WERI-Rb-1 (cell line): ENCODE data around the gene TYW1.
"Not testable (repeated sequence)": the region's sequence is repeated elsewhere in the genome, so short reads cannot be mapped to it uniquely, and the experiment has no call there.

Experiments
- DNase-seq: peaks from one replicate; pipeline ENCODE4 v3.0.0-alpha.2; 2020
- H3K27ac ChIP-seq: fragments of 250-450 bp; sonication (Bioruptor Pico); 2 replicates; pipeline ENCODE4 v1.5.1; 2020; ENCODE audit warnings: mild to moderate bottlenecking, moderate library complexity
- H3K27me3 ChIP-seq: fragments of 250-450 bp; sonication (Bioruptor Pico); 2 replicates; pipeline ENCODE4 v1.5.1; 2021; ENCODE audit warnings: mild to moderate bottlenecking, low read depth, moderate library complexity; ENCODE audit not compliant: insufficient read depth, severe bottlenecking
- H3K36me3 ChIP-seq: fragments of 250-450 bp; sonication (Bioruptor Pico); 2 replicates; pipeline ENCODE4 v1.5.1; 2020; ENCODE audit warnings: mild to moderate bottlenecking, moderate library complexity
- H3K4me3 ChIP-seq: 2 replicates; pipeline ENCODE4 v1.5.1; 2011; ENCODE audit warnings: low read depth, mild to moderate bottlenecking, control low read depth, low read length
- H3K9me3 ChIP-seq: fragments of 250-450 bp; sonication (Bioruptor Pico); 2 replicates; pipeline ENCODE4 v1.5.1; 2021; ENCODE audit warnings: mild to moderate bottlenecking, moderate library complexity; ENCODE audit not compliant: severe bottlenecking
- CTCF ChIP-seq: IDR thresholded peaks from 2 replicates; pipeline ENCODE4 v1.5.1; 2011; ENCODE audit warnings: low read depth, mild to moderate bottlenecking, control low read depth, inconsistent platforms, low read length

Gene TYW1

GRCh38 chr7:67206452-67206851 is 209.8 kb downstream of the TYW1 start:
- DNase-seq, result no peak
- no peaks in the 10 kb centered on the region for H3K27me3 ChIP-seq

DNA sequence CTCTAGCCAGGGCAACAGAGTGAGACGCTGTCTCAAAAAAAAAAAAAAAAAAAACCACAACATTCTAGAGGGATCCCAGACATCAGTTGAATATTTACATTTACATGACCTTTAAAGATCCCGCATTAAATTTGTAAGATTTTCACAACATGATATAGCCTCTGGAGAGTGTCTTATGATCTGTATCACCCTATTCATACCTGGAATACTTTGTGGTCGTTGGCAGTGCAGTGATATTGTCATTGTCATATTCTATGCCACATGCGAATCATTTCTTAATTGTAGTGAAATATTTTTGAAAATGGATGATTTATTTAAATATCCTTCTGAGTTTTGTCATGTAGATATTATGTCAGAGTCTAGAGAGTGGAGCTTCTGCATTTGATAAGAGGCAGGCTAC is 212.0 kb downstream of the TYW1 start:
- H3K4me3 ChIP-seq, H3K27me3 ChIP-seq, H3K9me3 ChIP-seq, H3K27ac ChIP-seq, H3K36me3 ChIP-seq, DNase-seq: not testable (repeated sequence)

More at GRCh38 chr7:67206452-67206851, 209.8 kb downstream of the TYW1 start:
- H3K36me3 ChIP-seq, result no peaks in the 10 kb centered on the region
- H3K27ac ChIP-seq, result no peak overlapping the region
- TF ChIP-seq CTCF, result no peak
- H3K4me3 ChIP-seq, result no peak overlapping the region
- no peaks in the 10 kb centered on the region for H3K9me3 ChIP-seq

- DNase-seq, result no peak
- no peak overlapping the region for H3K27ac ChIP-seq
- no peak for TF ChIP-seq CTCF
These were observed 212.6 kb downstream of the TYW1 start for GRCh38 chr7:67209256-67209655.

DNA sequence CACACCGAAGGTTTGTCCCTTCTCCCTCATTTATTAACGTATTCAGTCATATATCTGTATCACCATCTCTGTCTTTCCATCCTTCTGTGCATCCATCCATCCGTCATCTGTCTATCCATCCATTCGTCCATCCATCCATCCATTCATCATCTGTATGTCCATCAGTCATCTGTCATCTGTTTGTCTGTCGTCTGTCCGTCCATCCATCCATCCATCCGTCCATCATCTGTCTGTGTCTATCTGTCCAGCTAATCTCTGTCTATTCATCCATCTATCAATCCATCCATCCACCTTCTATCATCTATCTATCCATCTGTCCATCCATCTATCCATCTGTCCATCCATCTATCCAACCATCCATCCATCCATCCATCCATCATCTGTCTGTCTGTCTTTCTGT is 213.9 kb downstream of the TYW1 start:
- Histone ChIP-seq H3K9me3 (no peaks in the 10 kb centered on the region), H3K27me3 (no peaks in the 10 kb centered on the region), H3K27ac (no peak overlapping the region), H3K36me3 (no peaks in the 10 kb centered on the region), H3K4me3 (no peak overlapping the region)
- no peak for DNase-seq
- no peak for TF ChIP-seq CTCF

More at GRCh38 chr7:67209256-67209655, 212.6 kb downstream of the TYW1 start:
- Histone ChIP-seq H3K27me3 (no peaks in the 10 kb centered on the region), H3K36me3 (no peaks in the 10 kb centered on the region), H3K4me3 (no peak overlapping the region), H3K9me3 (no peaks in the 10 kb centered on the region)

DNA sequence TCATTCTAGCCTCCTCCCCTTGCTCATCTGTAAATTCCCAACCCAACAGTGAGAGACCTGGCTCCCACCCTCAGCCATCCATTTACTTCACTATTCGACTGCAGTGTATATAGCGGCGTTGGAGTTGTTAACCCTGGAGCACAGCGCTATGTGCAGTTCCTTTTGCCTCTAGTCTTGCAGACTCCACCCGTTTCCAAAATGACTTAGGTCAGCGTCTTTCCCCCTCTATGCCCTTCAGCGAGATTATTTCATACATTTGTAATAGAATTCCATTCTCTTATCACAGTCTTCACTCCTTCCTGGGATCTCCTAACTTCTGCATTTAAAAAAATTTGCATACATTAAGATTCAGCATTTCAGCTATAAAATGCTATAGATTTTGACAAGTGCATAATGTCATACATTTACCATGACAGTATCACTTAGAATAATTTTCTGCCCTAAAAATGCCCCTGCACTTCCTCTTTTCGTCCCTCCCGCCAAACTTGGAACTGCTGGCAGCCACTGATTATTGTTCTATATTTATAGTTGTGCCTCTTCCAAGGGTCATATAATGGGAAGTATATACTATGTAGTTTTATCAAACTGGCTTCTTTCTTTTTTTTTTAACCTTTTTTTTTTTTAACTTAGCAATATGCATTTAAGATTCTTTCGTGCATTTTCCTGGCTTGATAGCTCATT is 215.2 kb downstream of the TYW1 start:
- not testable (repeated sequence) for H3K27ac ChIP-seq, H3K36me3 ChIP-seq, H3K9me3 ChIP-seq, H3K27me3 ChIP-seq, DNase-seq, H3K4me3 ChIP-seq

- not testable (repeated sequence) for DNase-seq, H3K27me3 ChIP-seq, H3K9me3 ChIP-seq
These were observed 216.4 kb downstream of the TYW1 start for GRCh38 chr7:67213038-67213437.

GRCh38 chr7:67223551-67223950 is 226.9 kb downstream of the TYW1 start:
- not testable (repeated sequence) for H3K9me3 ChIP-seq, H3K27me3 ChIP-seq, H3K36me3 ChIP-seq, DNase-seq, H3K4me3 ChIP-seq, H3K27ac ChIP-seq

More at GRCh38 chr7:67213038-67213437, 216.4 kb downstream of the TYW1 start:
- H3K4me3 ChIP-seq, H3K36me3 ChIP-seq, H3K27ac ChIP-seq: not testable (repeated sequence)

DNA sequence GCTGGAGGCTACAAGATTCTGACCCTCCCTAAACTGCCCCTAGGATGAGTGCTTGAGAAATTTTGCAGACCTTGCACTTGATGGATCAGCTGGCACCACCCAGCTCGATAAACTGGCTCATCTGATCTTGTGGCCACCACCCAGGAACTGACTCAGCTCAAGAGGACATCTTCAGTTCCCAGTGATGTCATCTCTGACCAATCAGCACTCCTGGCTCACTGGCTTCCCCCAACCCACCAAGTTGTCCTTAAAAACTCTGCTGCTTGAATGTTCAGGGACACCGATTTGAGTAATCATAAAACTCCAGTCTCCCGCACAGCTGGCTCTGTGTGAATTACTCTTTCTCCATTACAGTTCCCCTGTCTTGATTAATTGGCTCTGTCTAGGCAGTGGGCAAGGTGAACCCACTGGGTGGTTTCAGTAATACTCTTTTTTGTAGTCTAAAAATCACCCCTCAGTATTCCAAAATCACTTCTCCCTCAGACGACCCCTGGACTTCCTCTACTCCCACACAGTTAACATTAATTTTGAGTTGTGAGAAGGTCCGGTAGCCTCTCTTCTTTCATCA is 229.8 kb downstream of the TYW1 start:
- not testable (repeated sequence) for H3K27me3 ChIP-seq, H3K36me3 ChIP-seq, H3K9me3 ChIP-seq, H3K27ac ChIP-seq, DNase-seq, H3K4me3 ChIP-seq

DNA sequence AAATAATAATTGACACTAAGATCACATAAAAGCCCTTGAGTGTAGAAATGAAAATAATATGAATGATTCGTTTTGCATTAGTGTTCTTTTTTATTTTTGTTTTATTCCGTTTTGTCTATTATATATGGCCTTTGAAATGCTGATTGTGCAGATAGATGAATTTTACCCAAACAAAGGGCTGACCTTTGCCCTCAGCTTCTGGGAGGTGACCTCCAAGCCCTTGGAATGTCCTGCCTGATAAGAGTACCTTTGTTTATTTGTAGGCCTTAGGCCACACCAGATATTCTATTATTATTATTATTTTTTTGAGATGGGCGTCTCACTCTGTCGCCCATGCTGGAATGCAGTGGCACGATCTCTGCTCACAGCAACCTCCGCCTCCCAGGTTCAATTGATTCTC is 230.3 kb downstream of the TYW1 start:
- not testable (repeated sequence) for DNase-seq, H3K27ac ChIP-seq, H3K36me3 ChIP-seq, H3K9me3 ChIP-seq, H3K4me3 ChIP-seq, H3K27me3 ChIP-seq

GRCh38 chr7:67229018-67229417 is 232.4 kb downstream of the TYW1 start:
- not testable (repeated sequence) for H3K27ac ChIP-seq, H3K9me3 ChIP-seq, H3K4me3 ChIP-seq, H3K36me3 ChIP-seq, DNase-seq, H3K27me3 ChIP-seq

DNA sequence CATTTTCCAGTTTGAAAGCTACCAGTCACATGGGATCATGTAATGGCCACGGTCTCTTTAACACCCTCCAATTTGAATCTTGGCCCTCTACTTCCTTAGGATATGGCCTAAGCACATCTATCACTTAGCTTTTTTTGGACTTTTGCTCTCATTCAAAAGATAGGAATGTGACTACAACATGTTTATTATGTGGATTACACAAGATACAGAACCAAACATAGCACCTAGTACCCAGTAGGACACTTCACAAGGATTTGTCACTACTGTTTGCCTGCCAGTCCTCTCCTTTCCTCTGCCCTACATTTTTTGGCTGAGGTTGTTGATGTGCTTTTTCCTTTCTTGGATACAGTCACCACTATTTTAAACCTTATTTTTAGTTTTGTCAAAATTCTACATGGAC is 233.4 kb downstream of the TYW1 start:
- H3K9me3 ChIP-seq, H3K27ac ChIP-seq, H3K4me3 ChIP-seq, H3K27me3 ChIP-seq, DNase-seq, H3K36me3 ChIP-seq: not testable (repeated sequence)

- H3K4me3 ChIP-seq, DNase-seq, H3K36me3 ChIP-seq, H3K9me3 ChIP-seq, H3K27ac ChIP-seq, H3K27me3 ChIP-seq: not testable (repeated sequence)
These were observed 236.9 kb downstream of the TYW1 start for GRCh38 chr7:67233506-67233905.
